Neural progenitor cell (in vitro differentiated cells): ENCODE data around the gene CIC.

Experiments
- EZH2 ChIP-seq: fragments of 200-600 bp; sonication (generic); IDR thresholded peaks from 2 replicates; pipeline ENCODE4 v1.6.1; 2017; ENCODE audit warnings: antibody characterized with exemption, mild to moderate bottlenecking, moderate library complexity
- TF ChIP-seq, protein P1 (sequence below): fragments of 200-600 bp; sonication (generic); IDR thresholded peaks from 2 replicates; pipeline ENCODE4 v1.5.1; 2017; ENCODE audit warnings: antibody characterized with exemption, mild to moderate bottlenecking

DNA sequence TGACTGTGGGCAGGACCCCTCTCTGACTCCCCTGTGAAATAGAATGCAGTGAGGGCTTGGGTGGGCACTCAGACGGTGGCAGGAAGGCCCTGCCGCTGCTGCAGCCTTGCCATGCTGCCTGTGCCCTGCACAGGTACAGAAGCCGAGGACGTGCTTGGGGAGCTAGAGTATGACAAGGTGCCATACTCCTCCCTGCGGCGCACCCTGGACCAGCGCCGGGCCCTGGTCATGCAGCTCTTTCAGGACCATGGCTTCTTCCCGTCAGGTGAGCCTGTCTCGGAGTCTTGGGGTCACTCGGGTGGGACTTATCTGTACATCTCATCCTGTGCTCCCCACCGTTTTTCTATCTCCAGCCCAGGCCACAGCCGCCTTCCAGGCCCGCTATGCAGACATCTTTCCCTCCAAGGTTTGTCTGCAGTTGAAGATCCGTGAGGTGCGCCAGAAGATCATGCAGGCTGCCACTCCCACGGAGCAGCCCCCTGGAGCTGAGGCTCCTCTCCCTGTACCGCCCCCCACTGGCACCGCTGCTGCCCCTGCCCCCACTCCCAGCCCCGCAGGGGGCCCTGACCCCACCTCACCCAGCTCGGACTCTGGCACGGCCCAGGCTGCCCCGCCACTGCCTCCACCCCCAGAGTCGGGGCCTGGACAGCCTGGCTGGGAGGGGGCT, 25.6 kb downstream of the CIC start:
- TF ChIP-seq EZH2, result no peak
- TF ChIP-seq, protein P1, sequence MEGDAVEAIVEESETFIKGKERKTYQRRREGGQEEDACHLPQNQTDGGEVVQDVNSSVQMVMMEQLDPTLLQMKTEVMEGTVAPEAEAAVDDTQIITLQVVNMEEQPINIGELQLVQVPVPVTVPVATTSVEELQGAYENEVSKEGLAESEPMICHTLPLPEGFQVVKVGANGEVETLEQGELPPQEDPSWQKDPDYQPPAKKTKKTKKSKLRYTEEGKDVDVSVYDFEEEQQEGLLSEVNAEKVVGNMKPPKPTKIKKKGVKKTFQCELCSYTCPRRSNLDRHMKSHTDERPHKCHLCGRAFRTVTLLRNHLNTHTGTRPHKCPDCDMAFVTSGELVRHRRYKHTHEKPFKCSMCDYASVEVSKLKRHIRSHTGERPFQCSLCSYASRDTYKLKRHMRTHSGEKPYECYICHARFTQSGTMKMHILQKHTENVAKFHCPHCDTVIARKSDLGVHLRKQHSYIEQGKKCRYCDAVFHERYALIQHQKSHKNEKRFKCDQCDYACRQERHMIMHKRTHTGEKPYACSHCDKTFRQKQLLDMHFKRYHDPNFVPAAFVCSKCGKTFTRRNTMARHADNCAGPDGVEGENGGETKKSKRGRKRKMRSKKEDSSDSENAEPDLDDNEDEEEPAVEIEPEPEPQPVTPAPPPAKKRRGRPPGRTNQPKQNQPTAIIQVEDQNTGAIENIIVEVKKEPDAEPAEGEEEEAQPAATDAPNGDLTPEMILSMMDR, result no peak
